GM12801 (cell line): ENCODE results near the gene MEIS2.

Experiments
- CTCF ChIP-seq: IDR thresholded peaks from one replicate; pipeline ENCODE4 v1.5.1; 2011; ENCODE audit warnings: control low read depth; ENCODE audit not compliant: insufficient read length; ENCODE audit errors: extremely low read depth

The MEIS2 gene

DNA sequence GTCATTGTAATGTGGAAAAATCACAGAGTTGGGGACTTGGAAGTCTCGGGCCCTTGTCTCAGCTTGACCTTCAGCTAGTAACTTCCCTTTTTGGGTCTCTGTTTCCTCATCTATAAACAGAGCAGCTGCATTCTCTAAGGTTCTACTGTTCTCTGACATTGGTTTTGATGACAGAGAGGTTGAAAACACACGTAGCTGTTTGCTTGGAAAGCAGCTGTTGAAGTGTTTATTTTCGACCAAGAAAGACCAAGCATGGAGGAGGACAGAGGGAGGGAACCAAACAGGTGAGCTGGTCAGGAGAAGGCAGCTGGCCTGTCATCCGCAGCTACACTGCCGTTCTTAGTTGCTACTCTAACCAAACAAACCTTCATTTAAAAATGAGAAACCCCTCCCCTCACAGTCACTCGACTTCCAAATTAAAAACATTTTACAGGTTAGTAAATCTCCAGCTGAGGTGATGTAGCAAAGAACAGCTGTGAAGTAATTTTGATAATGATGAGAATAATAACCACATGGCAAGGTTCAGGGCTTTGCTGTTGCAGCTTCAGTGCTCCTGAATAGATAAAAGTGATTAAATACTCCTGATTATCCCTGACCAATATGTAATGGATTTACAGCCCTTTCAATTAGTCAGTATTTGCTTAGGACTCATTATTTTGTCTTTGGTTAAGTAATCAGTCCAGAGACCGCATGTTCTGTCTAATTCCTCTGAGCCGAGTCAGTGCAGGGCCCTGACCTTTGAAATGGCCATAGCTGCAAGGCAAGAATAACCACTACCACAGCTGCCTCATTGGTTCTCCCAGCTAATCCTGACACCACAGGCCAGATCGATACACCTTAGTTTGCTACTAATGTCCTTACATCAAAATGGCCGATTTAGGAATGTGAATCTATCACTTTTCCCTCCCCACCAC, 65.3 kb downstream of the MEIS2 start:
- no peak for TF ChIP-seq CTCF

DNA sequence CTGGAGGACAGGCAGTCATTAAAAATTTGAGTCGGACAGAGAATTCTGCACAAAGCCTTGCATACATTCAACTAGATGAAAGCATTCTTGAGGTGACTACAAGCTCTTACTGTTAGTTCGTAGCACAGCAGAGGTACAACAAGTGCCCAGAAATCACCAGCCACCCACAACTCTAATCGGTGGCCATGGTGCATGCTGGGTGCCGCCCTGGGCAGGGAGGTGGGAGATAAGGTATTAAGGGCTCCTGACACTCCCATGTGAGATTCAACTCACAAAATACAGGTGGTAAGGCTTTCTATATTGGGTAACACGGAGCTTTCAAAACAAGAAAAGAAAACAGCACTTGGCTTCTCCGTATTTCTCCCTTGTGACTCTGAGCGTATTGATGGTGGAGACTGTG, 66.0 kb downstream of the MEIS2 start:
- TF ChIP-seq CTCF: no peak

GRCh38 chr15:37032091-37032775, 68.1 kb downstream of the MEIS2 start:
- TF ChIP-seq CTCF: no peak

- no peak for TF ChIP-seq CTCF
Measured at GRCh38 chr15:37031198-37031597, 69.2 kb downstream of the MEIS2 start.

DNA sequence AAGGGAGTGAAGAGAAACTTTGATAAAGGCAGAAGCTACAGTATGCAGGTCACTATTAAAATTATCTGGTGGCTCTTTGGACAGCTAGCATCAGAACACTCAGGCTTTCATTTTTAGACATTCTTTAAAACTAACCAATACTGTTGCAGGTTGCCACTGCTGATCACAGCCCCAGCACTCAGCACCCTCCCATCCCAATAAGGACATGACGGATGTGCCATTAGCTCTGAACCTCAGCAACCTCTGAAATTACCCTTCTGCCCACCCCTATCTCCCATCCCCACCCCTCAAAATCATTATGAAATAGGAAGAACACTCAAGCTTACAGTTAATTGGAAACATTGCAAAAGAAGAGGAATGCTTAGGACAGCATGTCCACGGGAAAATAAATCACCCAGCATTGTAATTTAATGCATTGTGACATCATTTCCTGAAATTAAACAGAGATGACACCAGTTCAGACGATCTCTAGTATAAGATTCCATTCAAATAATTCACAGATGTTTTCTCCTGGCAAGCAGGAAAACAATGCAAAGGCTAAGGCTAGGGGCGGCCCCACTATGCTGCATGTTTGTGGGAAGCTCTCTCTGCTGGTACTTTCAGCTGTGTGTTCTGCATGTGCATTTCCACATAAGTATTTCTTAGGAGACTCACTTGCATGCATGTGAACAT, 71.6 kb downstream of the MEIS2 start:
- no peak for TF ChIP-seq CTCF

DNA sequence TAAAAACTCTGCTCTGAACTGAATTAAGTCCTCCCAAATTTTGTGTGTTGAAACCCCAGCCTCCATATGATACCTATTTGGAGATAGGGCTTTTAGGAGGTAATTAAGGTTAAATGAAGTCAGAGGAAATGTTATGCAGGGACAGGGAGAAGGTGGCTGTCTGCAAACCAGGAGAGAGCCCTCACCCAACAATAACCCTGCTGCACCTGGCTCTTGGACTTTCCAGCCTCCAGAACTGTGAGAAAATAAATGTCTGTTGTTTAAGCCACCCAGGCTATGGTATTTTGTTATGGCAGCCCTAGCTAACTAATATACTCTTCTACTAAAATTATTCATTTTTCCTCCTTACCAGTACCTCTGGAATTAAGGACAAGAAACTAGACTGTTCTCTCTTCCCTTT, 79.5 kb downstream of the MEIS2 start:
- TF ChIP-seq CTCF: no peak

GRCh38 chr15:37019479-37020433, 80.6 kb downstream of the MEIS2 start:
- no peak for TF ChIP-seq CTCF
